Neural cell (in vitro differentiated cells): Measurements from ENCODE around the gene OR6J1. TPM values are rescaled to one million over a fixed set of nuclear protein-coding genes. Genes with fewer than 3 reads are reported as not detected.

Experiments
- H2AFZ ChIP-seq: fragments of 200-600, 300-800 bp; sonication (generic), shearing (Covaris generic); 2 replicates; pipeline ENCODE4 v1.6.0; 2014; ENCODE audit warnings: low read depth, mild to moderate bottlenecking, antibody characterized with exemption, low read length, moderate library complexity
- H3F3A ChIP-seq: fragments of 200-600 bp; shearing (Covaris generic); 2 replicates; pipeline ENCODE4 v1.6.1; 2016; ENCODE audit warnings: mild to moderate bottlenecking, moderate library complexity, mixed read lengths, antibody characterized with exemption, low read length; ENCODE audit not compliant: insufficient read depth, poor library complexity, severe bottlenecking
- H3K27ac ChIP-seq: fragments of 200-600, 300-800 bp; sonication (generic), shearing (Covaris generic); 2 replicates; pipeline ENCODE4 v1.5.1; 2014; ENCODE audit warnings: mild to moderate bottlenecking, low read length, moderate library complexity
- H3K27me3 ChIP-seq: fragments of 300-800, 200-600 bp; sonication (generic), shearing (Covaris generic); 2 replicates; pipeline ENCODE4 v1.6.0; 2014; ENCODE audit warnings: mild to moderate bottlenecking, low read depth, low read length, moderate library complexity; ENCODE audit not compliant: insufficient read depth
- H3K36me3 ChIP-seq: fragments of 300-800, 200-600 bp; sonication (generic), shearing (Covaris generic); 2 replicates; pipeline ENCODE4 v1.5.1; 2014; ENCODE audit warnings: mild to moderate bottlenecking, antibody characterized with exemption, low read length, moderate library complexity; ENCODE audit not compliant: insufficient read depth
- H3K4me2 ChIP-seq: fragments of 300-800, 200-600 bp; sonication (generic), shearing (Covaris generic); 2 replicates; pipeline ENCODE4 v1.6.0; 2014; ENCODE audit warnings: mild to moderate bottlenecking, low read length
- H3K4me3 ChIP-seq: fragments of 300-800, 200-600 bp; sonication (generic), shearing (Covaris generic); 2 replicates; pipeline ENCODE4 v1.5.1; 2014; ENCODE audit warnings: mild to moderate bottlenecking, low read length, moderate library complexity
- H3K79me2 ChIP-seq: fragments of 200-600 bp; shearing (Covaris generic); replicated peaks from 2 replicates; pipeline ENCODE4 v1.6.0; 2014; ENCODE audit warnings: mild to moderate bottlenecking, low read length, moderate library complexity; ENCODE audit not compliant: insufficient read depth
- H3K9ac ChIP-seq: fragments of 300-800, 200-600 bp; sonication (generic), shearing (Covaris generic); 2 replicates; pipeline ENCODE4 v1.6.1; 2016; ENCODE audit warnings: mild to moderate bottlenecking, low read length, mixed read lengths
- H3K9me2 ChIP-seq: fragments of 200-600 bp; shearing (Covaris generic); 2 replicates; pipeline ENCODE4 v1.6.1; 2016; ENCODE audit warnings: mild to moderate bottlenecking, low read length, mixed read lengths; ENCODE audit not compliant: insufficient read depth
- H3K9me3 ChIP-seq: fragments of 200-600, 300-800 bp; sonication (generic), shearing (Covaris generic); 2 replicates; pipeline ENCODE4 v1.6.1; 2016; ENCODE audit warnings: mild to moderate bottlenecking, mixed run types, low read length, moderate library complexity, mixed read lengths
- H4K20me1 ChIP-seq: fragments of 200-600 bp; shearing (Covaris generic); 2 replicates; pipeline ENCODE4 v1.6.1; 2016; ENCODE audit warnings: mild to moderate bottlenecking, mixed run types; ENCODE audit not compliant: insufficient read depth
- CTCF ChIP-seq: fragments of 450-650 bp; IDR thresholded peaks from 2 replicates; pipeline ENCODE4 v1.5.1; 2014; ENCODE audit warnings: antibody characterized with exemption, mild to moderate bottlenecking, moderate library complexity; ENCODE audit not compliant: poor library complexity, severe bottlenecking
- EP300 ChIP-seq: fragments of 450-650 bp; conservative IDR thresholded peaks from 2 replicates; pipeline ENCODE4 v1.6.1; 2014; ENCODE audit warnings: antibody characterized with exemption, mild to moderate bottlenecking, moderate library complexity; ENCODE audit not compliant: poor library complexity, severe bottlenecking
- EZH2 ChIP-seq: fragments of 200-600, 300-800 bp; shearing (Covaris generic), sonication (generic); IDR thresholded peaks from 2 replicates; pipeline ENCODE4 v1.6.1; 2014; ENCODE audit warnings: antibody characterized with exemption, low read length, borderline replicate concordance, mild to moderate bottlenecking; ENCODE audit not compliant: insufficient read depth, poor library complexity, severe bottlenecking
- MXI1 ChIP-seq: fragments of 450-650 bp; conservative IDR thresholded peaks from 2 replicates; pipeline ENCODE4 v1.6.1; 2014; ENCODE audit warnings: antibody characterized with exemption, mild to moderate bottlenecking; ENCODE audit not compliant: poor library complexity, severe bottlenecking
- POLR2AphosphoS5 ChIP-seq: IDR thresholded peaks from 2 replicates; pipeline ENCODE4 v1.6.1; 2012
- RAD21 ChIP-seq: fragments of 450-650 bp; conservative IDR thresholded peaks from 2 replicates; pipeline ENCODE4 v1.6.1; 2014; ENCODE audit warnings: antibody characterized with exemption, mild to moderate bottlenecking, moderate library complexity
- REST ChIP-seq: IDR thresholded peaks from 2 replicates; pipeline ENCODE4 v1.6.1; 2012; ENCODE audit warnings: borderline replicate concordance
- SMC3 ChIP-seq: fragments of 450-650 bp; conservative IDR thresholded peaks from 2 replicates; pipeline ENCODE4 v1.6.1; 2014; ENCODE audit warnings: antibody characterized with exemption, mild to moderate bottlenecking, moderate library complexity; ENCODE audit not compliant: poor library complexity
- TAF1 ChIP-seq: IDR thresholded peaks from 2 replicates; pipeline ENCODE4 v1.6.1; 2012; ENCODE audit warnings: low read depth
- polyA plus RNA-seq: library from polyadenylated mRNA; depleted of rRNA; stranded (reverse); fragments of >200 nt; gene quantifications from 2 replicates; pipeline ENCODE4 v1.2.3, GENCODE V29; 2014

OR6J1 gene
- polyA plus RNA-seq, 1 donor from 2014 or later = not detected

- Histone ChIP-seq H3K27me3 (no peaks in the 10 kb centered on the region), H3F3A (no peaks in the 10 kb centered on the region), H3K79me2 (no peaks in the 10 kb centered on the region), H3K27ac (no peak overlapping the region), H3K9me2 (no peaks in the 10 kb centered on the region), H3K4me3 (no peak overlapping the region), H3K9me3 (no peaks in the 10 kb centered on the region), H3K4me2 (no peak overlapping the region), H2AFZ (no peak overlapping the region), H3K36me3 (no peaks in the 10 kb centered on the region), H3K9ac (no peak overlapping the region), H4K20me1 (no peaks in the 10 kb centered on the region)
- no peak for TF ChIP-seq REST
- no peak for TF ChIP-seq POLR2AphosphoS5
- TF ChIP-seq TAF1 = no peak
- TF ChIP-seq EP300 = no peak
- no peak for TF ChIP-seq CTCF
- TF ChIP-seq EZH2 = no peak
- TF ChIP-seq SMC3 = no peak
- no peak for TF ChIP-seq MXI1
- TF ChIP-seq RAD21 = no peak
Measured at GRCh38 chr14:22634233-22634900, 9.8 kb downstream of the OR6J1 start.

GRCh38 chr14:22630486-22630885 is 13.7 kb downstream of the OR6J1 start:
- no peak overlapping the region for H3K4me3 ChIP-seq
- no peaks in the 10 kb centered on the region for H3K27me3 ChIP-seq
- H3F3A ChIP-seq = no peaks in the 10 kb centered on the region
- no peak overlapping the region for H3K4me2 ChIP-seq
- no peak overlapping the region for H2AFZ ChIP-seq
- TF ChIP-seq EZH2 (no peak), EP300 (no peak), RAD21 (no peak), TAF1 (no peak), REST (no peak), SMC3 (no peak), CTCF (no peak), MXI1 (no peak), POLR2AphosphoS5 (no peak)
- H3K9me2 ChIP-seq = no peaks in the 10 kb centered on the region
- H3K9ac ChIP-seq = no peak overlapping the region
- no peak overlapping the region for H3K27ac ChIP-seq
- H3K9me3 ChIP-seq = no peaks in the 10 kb centered on the region
- H3K36me3 ChIP-seq = no peaks in the 10 kb centered on the region
- H4K20me1 ChIP-seq = no peaks in the 10 kb centered on the region
- no peaks in the 10 kb centered on the region for H3K79me2 ChIP-seq
